ENCODE data around the gene BSND. TPM values are rescaled to one million over a fixed set of nuclear protein-coding genes. Genes with fewer than 3 reads are reported as not detected.

The BSND gene
- total RNA-seq, 1 experiment from 2014 or later, result not detected

DNA sequence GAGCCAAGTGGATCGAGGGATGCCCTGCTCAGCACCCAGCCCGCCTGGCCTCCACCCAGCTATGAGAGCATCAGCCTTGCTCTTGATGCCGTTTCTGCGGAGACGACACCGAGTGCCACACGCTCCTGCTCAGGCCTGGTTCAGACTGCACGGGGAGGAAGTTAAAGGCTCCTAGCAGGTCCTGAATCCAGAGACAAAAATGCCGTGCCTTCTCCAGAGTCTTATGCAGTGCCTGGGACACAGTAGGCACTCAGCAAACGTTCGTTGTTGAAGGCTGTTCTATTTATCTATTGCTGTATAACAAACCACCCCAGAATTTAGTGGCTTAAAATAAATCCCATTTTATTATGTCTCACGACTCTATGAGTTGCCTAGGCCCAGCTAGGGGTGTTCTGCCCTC is 6.8 kb upstream of the BSND start:
- no peak for DNase-seq (ENCODE audit: low spot score)
- BruUV-seq (replicated peaks), result no TSS peak
- no peak for TF ChIP-seq EZH2 (IDR thresholded peaks at IDR 0.05; ENCODE audit: borderline replicate concordance, low read depth, low read length, poor library complexity, severe bottlenecking)
- TF ChIP-seq, protein P1, sequence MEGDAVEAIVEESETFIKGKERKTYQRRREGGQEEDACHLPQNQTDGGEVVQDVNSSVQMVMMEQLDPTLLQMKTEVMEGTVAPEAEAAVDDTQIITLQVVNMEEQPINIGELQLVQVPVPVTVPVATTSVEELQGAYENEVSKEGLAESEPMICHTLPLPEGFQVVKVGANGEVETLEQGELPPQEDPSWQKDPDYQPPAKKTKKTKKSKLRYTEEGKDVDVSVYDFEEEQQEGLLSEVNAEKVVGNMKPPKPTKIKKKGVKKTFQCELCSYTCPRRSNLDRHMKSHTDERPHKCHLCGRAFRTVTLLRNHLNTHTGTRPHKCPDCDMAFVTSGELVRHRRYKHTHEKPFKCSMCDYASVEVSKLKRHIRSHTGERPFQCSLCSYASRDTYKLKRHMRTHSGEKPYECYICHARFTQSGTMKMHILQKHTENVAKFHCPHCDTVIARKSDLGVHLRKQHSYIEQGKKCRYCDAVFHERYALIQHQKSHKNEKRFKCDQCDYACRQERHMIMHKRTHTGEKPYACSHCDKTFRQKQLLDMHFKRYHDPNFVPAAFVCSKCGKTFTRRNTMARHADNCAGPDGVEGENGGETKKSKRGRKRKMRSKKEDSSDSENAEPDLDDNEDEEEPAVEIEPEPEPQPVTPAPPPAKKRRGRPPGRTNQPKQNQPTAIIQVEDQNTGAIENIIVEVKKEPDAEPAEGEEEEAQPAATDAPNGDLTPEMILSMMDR (conservative IDR thresholded peaks at IDR 0.05; ENCODE audit: low read depth, low read length), result no peak
- ChIA-PET CTCF (no interaction called here), POLR2A (ENCODE audit: low non-redundant PET) (no interaction called here)
- H3K27ac ChIP-seq (ENCODE audit: low read depth, low read length, poor library complexity, severe bottlenecking), result no peak overlapping the region
- H3K4me1 ChIP-seq (ENCODE audit: insufficient read depth, low read length, poor library complexity, severe bottlenecking), result peaks cover 8% of the 10 kb centered on the region
- H3K4me3 ChIP-seq (ENCODE audit: low read depth, low read length, poor library complexity, severe bottlenecking), result no peak overlapping the region
- peaks cover 4% of the 10 kb centered on the region for H3K27me3 ChIP-seq (replicated peaks; ENCODE audit: insufficient read depth, low read depth, low read length, poor library complexity)
- intact Hi-C loops (cut with micrococcal nuclease; ENCODE audit: unreplicated experiment), result no loop called here
- H3K9me3 ChIP-seq (ENCODE audit: low read depth, low read length, poor library complexity, severe bottlenecking), result no peaks in the 10 kb centered on the region
- no peaks in the 10 kb centered on the region for H3K36me3 ChIP-seq (ENCODE audit: insufficient read depth, low read length, poor library complexity, severe bottlenecking)

DNA sequence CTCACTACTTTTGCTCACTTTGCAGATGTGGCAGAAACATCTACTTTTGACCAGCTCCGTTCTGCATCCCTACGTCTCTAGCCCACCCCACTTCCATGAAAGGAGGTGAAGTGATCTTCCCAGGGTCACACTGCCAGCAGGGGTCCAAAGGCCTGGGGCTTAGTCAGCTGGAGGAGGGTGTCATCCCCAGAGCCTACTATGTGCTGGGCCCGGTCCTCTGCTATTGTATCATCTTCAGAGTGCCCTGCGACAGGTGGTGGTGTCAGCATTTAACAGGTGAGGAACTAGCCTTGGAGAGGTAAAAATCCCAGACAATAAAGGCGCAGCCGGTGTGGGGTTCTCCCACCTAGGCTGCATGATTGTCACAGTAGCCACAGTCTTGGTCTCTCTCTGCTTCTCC is 5.6 kb upstream of the BSND start:
- H3K27me3 ChIP-seq (replicated peaks; ENCODE audit: insufficient read depth, low read depth, low read length, poor library complexity), result peaks cover 11% of the 10 kb centered on the region
- CTCF ChIA-PET, result no interaction called here
- H3K27ac ChIP-seq (ENCODE audit: low read depth, low read length, poor library complexity, severe bottlenecking), result no peak overlapping the region
- TF ChIP-seq, protein P1 (conservative IDR thresholded peaks at IDR 0.05; ENCODE audit: low read depth, low read length), result no peak
- TF ChIP-seq EZH2 (IDR thresholded peaks at IDR 0.05; ENCODE audit: borderline replicate concordance, low read depth, low read length, poor library complexity, severe bottlenecking), result no peak
- no peak overlapping the region for H3K4me3 ChIP-seq (ENCODE audit: low read depth, low read length, poor library complexity, severe bottlenecking)
- POLR2A ChIA-PET (ENCODE audit: low non-redundant PET), result no interaction called here
- intact Hi-C loops (cut with micrococcal nuclease; ENCODE audit: unreplicated experiment), result no loop called here
- H3K4me1 ChIP-seq (ENCODE audit: insufficient read depth, low read length, poor library complexity, severe bottlenecking), result peaks cover 8% of the 10 kb centered on the region
- H3K9me3 ChIP-seq (ENCODE audit: low read depth, low read length, poor library complexity, severe bottlenecking), result no peaks in the 10 kb centered on the region
- no peaks in the 10 kb centered on the region for H3K36me3 ChIP-seq (ENCODE audit: insufficient read depth, low read length, poor library complexity, severe bottlenecking)
- no peak for DNase-seq (ENCODE audit: low spot score)
- BruUV-seq (replicated peaks), result no TSS peak

DNA sequence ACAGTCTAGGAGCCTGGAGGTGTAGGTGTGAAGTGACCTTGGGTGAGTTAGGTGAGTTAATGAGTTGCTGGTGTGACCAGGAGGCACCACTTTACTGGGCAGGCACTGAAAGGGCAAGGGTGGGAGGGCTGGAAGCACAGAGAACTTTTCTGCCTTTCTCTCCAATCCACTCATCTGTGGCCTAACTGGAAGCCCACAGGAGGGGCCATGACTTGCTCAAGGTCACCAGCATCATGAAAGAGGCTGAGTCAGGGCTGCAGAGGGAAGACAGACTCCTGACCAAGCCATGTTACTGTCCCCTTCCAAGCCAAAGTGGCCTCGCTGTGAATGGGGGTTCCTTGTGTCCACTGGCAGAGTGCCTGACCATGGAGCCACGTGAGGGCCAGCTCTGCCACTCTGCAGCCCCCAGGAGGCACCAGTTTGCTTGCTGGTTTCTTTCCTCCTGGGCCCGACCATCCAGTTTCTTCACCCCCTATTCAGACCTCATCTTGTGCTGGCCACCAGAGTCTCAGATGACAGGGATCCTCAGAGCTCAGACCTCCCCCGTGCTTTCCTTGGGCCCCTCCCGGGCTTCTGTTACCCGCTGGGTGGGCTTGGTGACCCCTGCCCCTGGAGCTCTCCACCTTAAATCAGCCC is 4.3 kb upstream of the BSND start:
- Histone ChIP-seq H3K4me1 (ENCODE audit: insufficient read depth, low read length, poor library complexity, severe bottlenecking) (peaks cover 8% of the 10 kb centered on the region), H3K36me3 (ENCODE audit: insufficient read depth, low read length, poor library complexity, severe bottlenecking) (no peaks in the 10 kb centered on the region), H3K27ac (ENCODE audit: low read depth, low read length, poor library complexity, severe bottlenecking) (no peak overlapping the region), H3K4me3 (ENCODE audit: low read depth, low read length, poor library complexity, severe bottlenecking) (no peak overlapping the region), H3K9me3 (ENCODE audit: low read depth, low read length, poor library complexity, severe bottlenecking) (no peaks in the 10 kb centered on the region), H3K27me3 (replicated peaks; ENCODE audit: insufficient read depth, low read depth, low read length, poor library complexity) (peaks cover 11% of the 10 kb centered on the region)
- TF ChIP-seq, protein P1 (conservative IDR thresholded peaks at IDR 0.05; ENCODE audit: low read depth, low read length), result no peak
- no peak for TF ChIP-seq EZH2 (IDR thresholded peaks at IDR 0.05; ENCODE audit: borderline replicate concordance, low read depth, low read length, poor library complexity, severe bottlenecking)
- ChIA-PET POLR2A (ENCODE audit: low non-redundant PET) (no interaction called here), CTCF (interaction anchor here (3.2 kb wide), 1 partner anchor 49 kb away, joined by 28 read pairs; no protein-coding TSS in a partner anchor)
- DNase-seq (ENCODE audit: low spot score), result no peak
- BruUV-seq (replicated peaks), result no TSS peak
- intact Hi-C loops (cut with micrococcal nuclease; ENCODE audit: unreplicated experiment), result no loop called here
